G401 (cell line): Measurements from ENCODE around the gene PNRC2. TPM values are rescaled to one million over a fixed set of nuclear protein-coding genes. Genes with fewer than 3 reads are reported as not detected.

Experiments
- DNase-seq: peaks from one replicate; pipeline ENCODE4 v3.0.0-alpha.2; 2015; ENCODE audit warnings: low spot score
- in situ Hi-C: cut with HindIII; loops from 2 replicates; pipeline ENCODE4 v1.10.0; 2016; ENCODE audit warnings: low sequenced_read_pairs, mixed read lengths
- total RNA-seq: library from RNA; depleted of rRNA; stranded (reverse); fragments of >200 nt; shearing (Covaris generic); gene quantifications from 2 replicates; pipeline ENCODE4 v1.2.3, GENCODE V29; 2014; rRNA removed

PNRC2 gene, protein sequence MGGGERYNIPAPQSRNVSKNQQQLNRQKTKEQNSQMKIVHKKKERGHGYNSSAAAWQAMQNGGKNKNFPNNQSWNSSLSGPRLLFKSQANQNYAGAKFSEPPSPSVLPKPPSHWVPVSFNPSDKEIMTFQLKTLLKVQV
- 115 and 174 TPM in 2 replicates for total RNA-seq

DNA sequence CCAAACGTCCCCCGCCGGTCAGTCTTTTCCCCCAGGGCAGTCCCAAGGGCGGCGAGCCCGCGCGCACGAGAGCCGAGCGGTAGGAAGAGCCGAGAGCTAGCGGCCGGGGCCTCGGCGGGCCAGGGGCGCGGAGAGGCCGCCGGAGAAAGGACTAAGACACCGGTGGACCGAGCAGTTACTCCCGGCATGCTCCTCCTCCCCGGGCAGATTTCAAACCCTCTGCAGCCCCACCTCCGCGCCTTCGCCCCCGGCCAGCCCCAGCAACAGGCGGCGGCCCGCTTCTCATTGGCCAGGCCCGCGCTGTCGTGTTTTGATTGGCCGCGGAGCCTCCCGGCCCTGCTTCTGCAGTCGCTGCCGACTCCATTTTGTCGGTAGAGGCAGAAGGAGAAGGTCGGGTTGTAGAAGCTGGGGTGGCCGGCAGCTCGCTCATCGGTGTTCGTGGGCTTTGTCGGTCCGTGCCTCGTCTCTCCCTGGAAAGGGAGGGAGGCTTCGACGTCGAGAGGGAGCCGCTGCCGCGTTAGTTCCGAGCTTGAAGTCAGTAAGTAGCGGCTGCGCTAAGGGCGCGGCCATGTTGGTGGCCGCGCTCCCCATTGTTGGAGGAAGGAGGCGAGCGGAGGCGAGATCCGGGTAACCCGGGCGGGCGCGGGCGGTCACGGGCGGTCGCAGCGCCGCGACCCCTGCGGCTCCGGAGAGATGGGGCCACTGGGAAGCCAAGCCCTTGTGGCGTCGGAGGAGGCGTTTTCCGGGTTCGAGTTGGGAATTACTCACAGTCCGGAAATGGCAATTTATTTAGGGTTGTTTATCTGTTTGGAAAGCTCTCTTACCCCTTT is at the start of gene PNRC2:
Gene PNRC2 (plus strand): TSS at position 368 of the 830 bp plus-strand sequence. CDS start 1,630 bp downstream, outside the sequence.
- in situ Hi-C loops = loop anchor here (10.0 kb wide), 1 partner anchor 125 kb away; no protein-coding TSS in a partner anchor
- peak; percentile 97 for DNase-seq

DNA sequence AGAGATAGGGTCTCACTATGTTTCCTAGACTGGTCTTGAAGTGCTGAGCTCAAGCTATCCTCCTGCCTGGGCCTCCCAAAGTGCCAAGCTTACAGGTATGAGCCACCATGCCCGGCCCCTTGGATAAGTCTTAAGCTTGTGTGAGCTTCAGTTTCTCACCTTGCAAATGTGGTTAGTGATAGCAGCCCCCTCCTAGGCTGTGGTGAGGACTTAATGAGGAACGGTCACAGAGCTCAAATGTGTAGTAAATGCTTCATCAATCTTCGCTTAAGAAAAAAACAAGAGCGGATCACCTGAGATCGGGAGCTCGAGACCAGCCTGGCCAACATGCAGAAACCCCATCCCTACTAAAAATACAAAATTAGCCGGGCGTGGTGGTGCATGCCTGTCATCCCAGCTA is 49.5 kb upstream of the PNRC2 start:
- DNase-seq = no peak
- in situ Hi-C loops = no loop called here

DNA sequence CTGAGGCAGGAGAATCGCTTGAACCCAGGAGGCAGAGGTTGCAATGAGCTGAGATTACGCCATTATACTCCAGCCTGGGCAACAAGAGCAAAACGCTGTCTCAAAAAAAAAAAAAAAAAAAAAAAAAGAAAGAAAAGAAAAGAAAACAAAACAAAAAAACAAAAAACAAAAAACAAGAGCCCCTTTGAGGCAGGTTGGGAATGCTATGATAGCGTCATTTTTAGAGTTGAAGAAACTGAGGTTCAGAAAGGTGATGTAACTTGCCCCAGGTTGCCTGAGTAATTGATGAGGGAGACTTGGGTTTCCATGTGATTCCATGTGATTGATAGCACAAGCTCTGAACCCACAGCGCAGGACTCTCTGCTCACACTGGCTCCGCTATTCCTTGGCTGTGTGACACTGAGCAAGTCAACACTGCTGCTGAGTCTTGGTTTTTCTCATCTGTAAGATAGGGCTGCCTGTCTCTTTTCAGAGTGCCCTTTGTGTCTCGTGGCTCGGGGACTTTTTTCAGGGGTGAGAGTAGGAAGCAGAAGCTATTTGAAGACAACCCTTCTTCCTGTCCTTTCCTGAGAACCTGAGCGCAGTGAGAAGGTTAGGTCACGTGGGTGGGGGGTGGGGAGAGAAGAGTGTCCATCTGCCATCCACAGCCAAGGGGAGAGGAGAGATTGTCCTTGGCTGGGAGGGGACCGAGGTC is 48.9 kb upstream of the PNRC2 start:
- DNase-seq = no peak
- in situ Hi-C loops = no loop called here

DNA sequence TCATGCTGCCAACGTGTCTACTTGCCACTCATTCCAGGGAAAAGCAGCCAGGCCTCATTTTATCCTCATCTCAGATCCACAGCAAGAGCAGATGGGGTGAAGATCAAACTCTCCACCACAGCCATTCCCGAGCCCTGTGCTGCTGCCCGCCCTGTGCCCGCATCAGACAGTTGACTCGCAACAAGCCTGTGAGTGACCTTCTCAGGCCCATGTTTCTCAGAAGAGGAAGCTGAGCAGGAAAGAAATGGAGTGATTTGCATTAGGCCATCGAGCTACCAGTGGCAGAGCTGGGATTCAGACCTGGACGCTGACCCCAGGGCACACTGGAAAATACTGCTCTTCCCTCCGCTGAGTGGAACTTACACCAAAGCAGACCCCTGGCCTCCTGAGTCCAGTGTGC is 47.7 kb upstream of the PNRC2 start:
- in situ Hi-C loops = no loop called here
- no peak for DNase-seq

DNA sequence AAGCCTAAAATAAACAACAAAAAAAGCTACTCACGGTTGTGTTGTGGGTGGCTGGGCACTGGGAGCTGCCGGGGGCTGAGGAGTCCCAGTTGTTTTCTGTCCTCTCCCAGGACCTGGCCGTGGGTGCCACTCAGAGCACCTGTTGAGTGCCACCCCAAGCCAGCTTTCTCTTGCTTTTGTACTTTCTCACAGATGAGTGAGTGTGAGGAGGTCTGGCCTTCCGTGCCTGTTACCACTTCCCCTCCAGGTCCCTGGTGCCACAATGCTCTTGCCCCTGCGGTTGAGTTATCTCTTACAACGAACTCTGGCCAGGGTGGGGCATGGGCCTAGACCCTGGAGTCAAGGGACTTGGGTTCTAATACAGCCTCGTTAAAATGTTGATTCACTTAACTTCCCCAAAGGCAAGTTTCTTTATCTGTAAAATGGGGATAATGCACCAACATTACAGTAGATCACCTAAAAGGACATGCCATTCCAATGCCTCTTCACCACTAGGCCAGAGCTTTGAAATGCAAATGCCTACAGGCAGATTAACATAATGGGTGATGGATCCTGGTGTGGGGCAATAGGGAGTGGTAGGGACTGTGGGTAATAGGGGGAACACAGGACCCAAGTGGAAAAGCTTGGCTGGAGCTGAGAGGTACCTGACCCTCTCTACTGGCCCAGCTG is 46.3 kb upstream of the PNRC2 start, which contains the start of gene CNR2:
Gene CNR2 (minus strand): TSS at position 151 of the 669 bp plus-strand sequence. CDS start 37,745 bp downstream, outside the sequence.
- no peak for DNase-seq
- in situ Hi-C loops = no loop called here

DNA sequence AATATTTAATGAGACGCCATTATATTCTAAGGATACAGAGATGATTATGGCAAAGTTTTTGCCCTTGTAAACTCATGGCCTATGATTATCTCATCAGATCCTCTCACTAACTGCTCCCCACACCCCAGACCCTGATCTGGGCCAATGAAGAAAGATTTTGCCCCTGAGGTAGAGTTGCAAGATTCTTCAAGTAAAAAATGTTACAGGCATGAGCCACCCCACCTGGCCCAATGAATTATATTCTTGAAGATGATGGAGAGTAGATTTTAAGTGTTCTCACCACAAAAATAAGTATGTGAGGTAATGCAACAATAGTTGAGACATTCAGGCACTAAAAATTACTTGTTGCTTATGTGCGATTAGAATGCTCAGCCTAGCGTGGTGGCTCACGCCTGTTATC is 44.7 kb upstream of the PNRC2 start:
- no peak for DNase-seq
- in situ Hi-C loops = no loop called here

DNA sequence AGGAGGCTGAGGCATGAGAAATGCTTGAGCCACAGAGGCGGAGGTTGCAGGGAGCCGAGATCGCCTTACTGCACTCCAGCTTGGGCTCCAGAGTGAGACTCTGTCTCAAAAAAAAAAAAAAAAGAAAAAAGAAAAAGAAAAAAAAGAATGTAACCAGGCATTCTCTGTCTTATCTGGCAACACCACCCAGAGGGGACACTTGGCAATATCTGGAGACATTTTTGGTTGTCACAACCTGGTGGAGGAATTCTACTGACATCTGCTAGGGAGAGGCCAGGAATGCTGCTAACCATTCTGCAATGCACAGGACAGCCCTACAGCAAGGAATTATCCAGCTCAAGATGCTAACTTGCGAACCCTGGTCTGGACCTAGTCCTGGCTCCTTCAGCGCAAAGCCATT is 44.2 kb upstream of the PNRC2 start:
- in situ Hi-C loops = no loop called here
- DNase-seq = no peak

DNA sequence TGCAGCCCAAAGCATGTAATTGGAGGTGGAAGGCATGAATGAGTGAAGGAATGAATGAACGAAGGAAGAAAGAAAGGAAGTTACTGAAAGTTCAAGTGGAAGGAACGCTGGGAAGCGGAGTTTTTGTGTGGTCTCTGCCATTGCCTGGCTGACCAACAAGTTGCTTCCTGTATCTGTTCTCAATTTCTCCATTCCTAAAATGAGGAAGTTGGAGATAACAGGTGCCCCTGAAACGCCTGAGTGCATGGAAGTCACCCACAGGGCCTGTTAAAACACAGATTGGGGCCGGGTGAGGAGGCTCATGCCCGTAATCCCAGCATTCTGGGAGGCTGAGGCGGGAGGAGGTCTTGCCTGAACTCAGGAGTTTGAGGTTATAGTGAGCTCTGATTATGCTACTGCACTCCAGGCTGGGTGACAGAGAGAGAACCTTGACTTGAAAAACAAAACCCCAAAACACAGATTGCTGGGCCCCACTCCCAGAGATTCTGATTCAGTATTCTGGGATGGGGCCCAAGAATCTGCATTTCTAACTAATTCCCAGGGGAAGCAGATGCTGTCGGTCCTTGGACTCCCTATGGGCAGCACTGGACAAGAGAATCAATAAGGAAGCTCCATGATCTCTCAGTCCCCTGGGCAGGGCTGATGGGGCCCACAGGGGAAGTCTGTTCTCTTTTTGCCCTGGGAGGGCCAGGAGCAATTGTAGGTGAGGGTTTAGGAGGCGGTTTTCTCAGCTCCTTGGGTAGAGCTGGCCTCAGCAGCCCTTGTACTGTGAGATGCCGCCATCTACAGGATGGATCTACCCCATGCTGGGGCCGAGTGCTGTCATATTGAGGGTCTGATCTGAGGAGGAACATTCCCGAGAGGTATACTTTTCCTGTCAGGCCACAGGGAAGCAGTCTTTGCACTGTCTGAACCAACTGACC is 43.2 kb upstream of the PNRC2 start:
- DNase-seq = peak; percentile 49
- in situ Hi-C loops = no loop called here

DNA sequence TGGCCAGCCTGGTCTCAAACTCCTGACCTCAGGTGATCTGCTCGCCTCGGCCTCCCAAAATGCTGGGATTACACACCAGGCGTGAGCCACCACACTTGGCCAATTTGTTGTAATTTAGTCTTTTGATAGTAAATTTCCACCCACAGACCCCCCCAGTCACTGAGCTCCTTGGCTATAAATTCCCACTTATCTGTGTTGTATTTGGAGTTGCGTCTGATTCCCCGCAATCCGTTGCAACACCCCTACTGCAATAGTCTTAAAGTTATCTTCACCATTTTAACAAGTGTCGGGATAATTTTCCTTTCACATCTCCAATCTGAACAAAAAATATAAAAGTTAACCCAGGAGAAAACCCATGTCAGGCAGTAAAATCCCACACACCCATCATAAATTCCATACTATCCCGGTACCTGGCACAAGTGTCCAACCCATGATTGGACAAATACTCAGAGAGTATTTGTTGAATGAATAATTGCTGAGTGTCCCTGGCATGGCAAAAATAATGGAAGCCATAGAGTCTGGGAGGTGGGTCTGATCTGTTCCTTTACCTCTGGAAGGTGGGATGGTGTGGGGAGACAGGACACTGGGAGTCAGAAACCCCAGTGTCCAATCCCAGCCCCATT is 37.2 kb upstream of the PNRC2 start:
- in situ Hi-C loops = no loop called here
- DNase-seq = no peak

DNA sequence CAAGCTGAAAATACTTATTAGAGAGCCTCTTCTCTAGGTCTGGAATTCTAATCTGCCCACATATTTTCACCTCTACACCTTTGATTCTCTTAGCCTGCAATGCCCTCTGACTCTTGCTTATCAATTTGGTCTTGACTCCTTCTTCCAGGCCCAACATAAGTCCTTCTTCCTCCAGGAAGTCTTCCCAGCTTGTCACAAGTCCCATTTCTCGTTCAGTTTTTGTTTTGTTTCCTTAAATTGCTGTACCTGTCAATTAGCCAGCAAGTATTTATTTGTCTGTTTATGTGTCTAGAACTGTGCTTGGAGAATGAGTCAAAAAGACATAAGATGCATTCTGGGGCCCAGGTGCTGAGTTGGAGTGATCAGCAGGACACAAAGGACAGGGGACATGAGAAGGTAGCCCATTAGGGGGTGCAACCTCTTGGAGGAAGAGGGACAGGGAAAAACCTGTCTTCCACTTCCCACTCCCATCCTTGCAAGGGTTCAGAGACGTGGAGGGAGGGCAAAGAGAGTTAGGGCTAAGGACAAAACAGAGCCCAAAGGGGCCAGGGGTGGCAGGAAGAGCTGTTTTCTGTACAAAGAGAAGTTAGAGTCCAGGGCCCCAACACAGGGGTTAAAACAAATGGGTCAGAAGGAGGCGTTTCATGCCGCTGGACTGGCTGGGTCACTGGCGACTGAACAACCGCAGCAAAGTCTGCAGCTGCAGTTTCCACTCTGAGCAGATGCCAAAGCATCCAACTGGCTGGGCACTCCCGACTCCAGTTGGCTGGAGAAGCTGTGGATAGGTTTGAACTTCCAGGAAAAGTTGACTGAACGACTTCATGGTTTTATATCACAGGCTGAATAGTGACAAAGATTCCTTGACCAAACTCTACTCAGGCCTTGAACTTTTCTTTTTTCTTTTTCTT is 35.8 kb upstream of the PNRC2 start:
- no peak for DNase-seq
- in situ Hi-C loops = no loop called here

DNA sequence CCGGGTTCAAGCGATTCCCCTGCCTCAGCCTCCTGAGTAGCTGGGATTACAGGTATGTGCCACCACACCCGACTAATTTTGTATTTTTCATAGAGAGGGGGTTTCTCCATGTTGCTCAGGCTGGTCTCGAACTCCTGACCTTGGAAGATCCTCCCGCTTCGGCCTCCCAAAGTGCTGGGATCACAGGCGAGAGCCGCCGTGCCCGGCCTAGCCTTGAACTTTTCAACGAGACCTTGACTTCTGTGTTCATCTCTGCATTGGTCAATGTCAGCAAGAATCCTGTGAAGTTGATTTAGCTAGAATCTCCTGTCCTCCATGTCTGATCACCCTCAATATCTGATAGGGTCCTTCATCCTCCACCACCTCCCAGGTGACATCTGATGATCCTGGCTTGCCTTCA is 35.0 kb upstream of the PNRC2 start:
- in situ Hi-C loops = no loop called here

DNA sequence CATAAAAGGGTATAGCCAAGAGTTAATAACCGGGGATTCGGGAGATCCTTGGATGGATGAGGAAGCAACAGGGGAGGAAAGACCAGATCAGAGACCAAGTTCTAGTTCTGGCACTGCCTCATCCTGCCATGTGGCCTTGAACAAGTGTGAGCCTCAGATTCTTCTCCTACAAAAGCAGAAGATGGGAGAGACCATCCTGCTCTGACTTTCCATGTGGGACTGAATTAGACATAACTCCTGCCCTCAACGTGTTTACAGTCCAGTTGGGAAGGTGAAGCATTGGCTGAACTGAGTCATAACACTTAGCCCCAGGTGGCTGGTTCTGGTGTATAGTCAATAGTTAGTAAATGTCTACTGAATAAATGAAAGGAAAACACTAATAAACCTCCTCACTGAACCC is 34.3 kb upstream of the PNRC2 start:
- DNase-seq = no peak
- in situ Hi-C loops = no loop called here

More for the DNA sequence above, 35.0 kb upstream of the PNRC2 start:
- DNase-seq = no peak

DNA sequence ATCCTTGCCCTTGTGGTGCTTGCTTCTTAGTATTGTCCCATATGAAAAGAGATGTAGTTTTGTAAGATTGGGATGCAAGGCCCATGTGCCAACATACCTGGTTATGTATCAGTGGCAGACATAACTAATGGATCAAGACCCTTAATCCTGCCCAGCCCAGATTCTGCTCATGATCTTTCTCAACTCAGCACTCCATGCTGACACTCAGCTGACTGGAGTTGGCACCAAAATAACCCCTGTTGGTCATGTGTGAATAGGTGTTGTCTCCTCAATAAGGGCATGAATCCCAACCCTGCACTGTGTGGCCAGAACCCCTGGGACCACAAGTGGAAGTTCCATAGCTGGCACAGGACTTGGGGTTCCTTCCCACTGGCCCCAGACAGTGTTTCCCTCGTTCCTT is 32.5 kb upstream of the PNRC2 start:
- in situ Hi-C loops = no loop called here

DNA sequence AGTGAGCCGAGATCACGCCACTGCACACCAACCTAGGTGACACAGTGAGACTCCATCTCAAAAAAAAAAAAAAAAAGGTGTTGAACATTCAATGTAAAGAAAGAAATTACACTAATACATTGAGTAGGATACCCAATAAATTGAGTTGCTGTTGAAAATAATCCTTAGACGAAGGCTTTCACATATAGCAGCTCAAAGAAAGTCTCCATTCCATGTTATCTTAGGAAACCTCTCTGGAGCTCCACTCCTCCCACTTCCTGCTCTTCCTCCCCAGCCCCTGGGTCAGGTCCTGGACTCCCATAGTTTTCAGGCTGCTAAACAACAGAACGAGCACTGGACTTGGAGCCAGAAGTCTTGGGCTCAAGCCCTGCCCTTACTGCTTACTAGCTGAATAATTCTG is 30.8 kb upstream of the PNRC2 start:
- DNase-seq = no peak
- in situ Hi-C loops = no loop called here

More for the DNA sequence above, 32.5 kb upstream of the PNRC2 start:
- no peak for DNase-seq

DNA sequence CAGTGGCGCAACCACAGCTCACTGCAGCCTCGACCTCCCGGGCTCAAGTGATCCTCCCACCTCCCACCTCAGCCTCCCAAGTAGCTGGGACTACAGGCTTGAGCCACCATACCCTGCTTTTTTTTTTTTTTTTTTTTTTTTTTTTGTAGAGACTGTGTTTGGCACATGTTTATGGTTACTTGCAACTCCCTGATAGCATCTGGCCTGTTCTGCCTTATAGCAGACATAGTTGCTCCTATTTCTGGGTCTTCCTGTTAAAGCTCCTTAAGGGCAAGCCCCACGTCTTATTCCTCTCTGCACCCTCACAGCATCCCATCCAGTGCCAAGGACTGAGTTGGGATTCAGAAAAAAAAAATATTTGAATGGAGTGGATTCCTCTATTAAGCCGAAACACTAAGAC is 29.4 kb upstream of the PNRC2 start:
- DNase-seq = no peak
- in situ Hi-C loops = no loop called here

DNA sequence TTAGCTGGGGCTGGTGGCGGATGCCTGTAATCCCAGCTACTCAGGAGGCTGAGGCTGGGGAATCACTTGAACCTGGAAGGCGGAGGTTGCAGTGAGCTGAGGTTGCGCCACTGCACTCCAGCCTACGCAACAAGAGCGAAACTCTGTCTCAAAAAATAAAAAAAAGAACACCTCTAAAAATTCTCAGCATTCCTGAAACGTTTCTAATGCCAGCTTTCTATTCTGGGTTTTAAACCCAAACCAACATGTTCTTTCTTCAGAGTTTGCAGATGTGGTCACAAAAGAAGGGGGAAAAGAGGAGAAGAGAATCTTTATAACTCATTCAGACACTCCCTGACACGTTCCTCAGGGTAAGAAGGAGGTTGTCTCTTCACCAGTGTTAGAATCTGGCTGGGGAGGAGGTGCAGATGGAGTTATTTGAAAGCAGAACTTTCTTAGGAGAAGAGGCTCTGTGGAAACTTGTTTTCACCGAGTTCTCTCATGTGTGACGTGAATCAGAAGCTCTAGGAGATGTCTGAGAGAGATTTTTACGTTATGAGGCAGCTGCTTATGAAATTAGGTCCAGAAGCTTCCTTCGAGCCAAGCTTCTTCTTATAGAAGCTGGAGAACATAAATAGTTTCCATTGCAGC is 28.7 kb upstream of the PNRC2 start:
- in situ Hi-C loops = no loop called here
- no peak for DNase-seq

DNA sequence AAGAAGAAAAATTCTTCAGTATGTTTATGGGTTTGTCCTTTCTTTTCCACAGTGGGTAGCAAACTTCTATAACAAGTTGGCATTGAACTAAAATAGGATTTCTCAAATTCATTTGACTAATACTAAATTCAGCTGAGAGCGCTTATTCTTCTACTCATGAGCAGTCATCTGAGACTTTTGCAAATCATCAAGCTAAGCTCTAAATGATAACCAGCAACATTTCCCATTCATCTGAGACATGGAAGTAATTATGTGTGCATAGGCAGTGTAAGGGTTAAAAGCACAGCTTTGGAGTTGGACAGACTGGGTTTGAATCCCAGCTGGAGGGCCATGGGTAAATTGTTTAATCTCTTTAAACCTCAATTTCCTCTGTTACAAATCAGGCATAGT is 28.1 kb upstream of the PNRC2 start:
- no peak for DNase-seq
- in situ Hi-C loops = no loop called here
